IMR-90 (cell line): ENCODE results near the gene NF1.

Experiments
- BHLHE40 ChIP-seq: fragments of 150-350 bp; IDR thresholded peaks from 2 replicates; pipeline ENCODE4 v1.6.1; 2016; ENCODE audit warnings: mild to moderate bottlenecking, low read depth, low read length
- CHD1 ChIP-seq: IDR thresholded peaks from 2 replicates; pipeline ENCODE4 v1.6.1; 2012; ENCODE audit warnings: low read depth, low read length, improper control_type of control experiment
- CTCF ChIP-seq: conservative IDR thresholded peaks from 2 replicates; pipeline ENCODE4 v1.5.1; 2012; ENCODE audit warnings: mild to moderate bottlenecking, low read depth, low read length, improper control_type of control experiment
- POLR2A ChIP-seq: IDR thresholded peaks from 2 replicates; pipeline ENCODE4 v1.6.1; 2012; ENCODE audit warnings: mild to moderate bottlenecking, low read depth, low read length
- RFX5 ChIP-seq: IDR thresholded peaks from 2 replicates; pipeline ENCODE4 v1.8.0; 2012; ENCODE audit warnings: low read depth, mild to moderate bottlenecking, low read length, moderate library complexity
- SMC3 ChIP-seq: fragments of 150-350 bp; IDR thresholded peaks from 2 replicates; pipeline ENCODE4 v1.6.1; 2016; ENCODE audit warnings: low read depth, mild to moderate bottlenecking, antibody characterized with exemption, low read length, moderate library complexity

- TF ChIP-seq CTCF (no peak), POLR2A (no peak), RFX5 (no peak), CHD1 (no peak), BHLHE40 (no peak), SMC3 (no peak)
Measured at GRCh38 chr17:31144836-31145235, 50.1 kb downstream of the NF1 start.
